ENCODE data around the gene GLCE.
"Not testable (repeated sequence)": the region's sequence is repeated elsewhere in the genome, so short reads cannot be mapped to it uniquely, and the experiment has no call there.

- not testable (repeated sequence) for TF ChIP-seq POLR2AphosphoS5 (IDR thresholded peaks at IDR 0.05; ENCODE audit: low read depth, low read length); CTCF (IDR thresholded peaks at IDR 0.05); SIN3A (IDR thresholded peaks at IDR 0.05; ENCODE audit: borderline replicate concordance, insufficient read depth, low read depth, low read length)
- TF ChIP-seq, protein P1, sequence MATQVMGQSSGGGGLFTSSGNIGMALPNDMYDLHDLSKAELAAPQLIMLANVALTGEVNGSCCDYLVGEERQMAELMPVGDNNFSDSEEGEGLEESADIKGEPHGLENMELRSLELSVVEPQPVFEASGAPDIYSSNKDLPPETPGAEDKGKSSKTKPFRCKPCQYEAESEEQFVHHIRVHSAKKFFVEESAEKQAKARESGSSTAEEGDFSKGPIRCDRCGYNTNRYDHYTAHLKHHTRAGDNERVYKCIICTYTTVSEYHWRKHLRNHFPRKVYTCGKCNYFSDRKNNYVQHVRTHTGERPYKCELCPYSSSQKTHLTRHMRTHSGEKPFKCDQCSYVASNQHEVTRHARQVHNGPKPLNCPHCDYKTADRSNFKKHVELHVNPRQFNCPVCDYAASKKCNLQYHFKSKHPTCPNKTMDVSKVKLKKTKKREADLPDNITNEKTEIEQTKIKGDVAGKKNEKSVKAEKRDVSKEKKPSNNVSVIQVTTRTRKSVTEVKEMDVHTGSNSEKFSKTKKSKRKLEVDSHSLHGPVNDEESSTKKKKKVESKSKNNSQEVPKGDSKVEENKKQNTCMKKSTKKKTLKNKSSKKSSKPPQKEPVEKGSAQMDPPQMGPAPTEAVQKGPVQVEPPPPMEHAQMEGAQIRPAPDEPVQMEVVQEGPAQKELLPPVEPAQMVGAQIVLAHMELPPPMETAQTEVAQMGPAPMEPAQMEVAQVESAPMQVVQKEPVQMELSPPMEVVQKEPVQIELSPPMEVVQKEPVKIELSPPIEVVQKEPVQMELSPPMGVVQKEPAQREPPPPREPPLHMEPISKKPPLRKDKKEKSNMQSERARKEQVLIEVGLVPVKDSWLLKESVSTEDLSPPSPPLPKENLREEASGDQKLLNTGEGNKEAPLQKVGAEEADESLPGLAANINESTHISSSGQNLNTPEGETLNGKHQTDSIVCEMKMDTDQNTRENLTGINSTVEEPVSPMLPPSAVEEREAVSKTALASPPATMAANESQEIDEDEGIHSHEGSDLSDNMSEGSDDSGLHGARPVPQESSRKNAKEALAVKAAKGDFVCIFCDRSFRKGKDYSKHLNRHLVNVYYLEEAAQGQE (IDR thresholded peaks at IDR 0.05; ENCODE audit: insufficient read depth in 1 of 2, low read depth in 2 of 2, low read length in 1 of 2): not testable (repeated sequence)
Observed at GRCh38 chr15:69153587-69153986, 6.8 kb upstream of the GLCE start.
